Upper lobe of left lung (tissue), 6 donors: ENCODE data around the gene ALPG. TPM values are rescaled to one million over a fixed set of nuclear protein-coding genes. Genes with fewer than 3 reads are reported as not detected.
A peak's percentile ranks its signal among the peaks of the same experiment; 100 is the strongest.

Experiments
- ATAC-seq, 2 donors: fragments of 200-7000 bp; cut with Tn5 transposase; one replicate each; pipeline ENCODE4 v1.9.1; 2022; ENCODE audit warnings: mild to moderate bottlenecking in 2 of 2, moderate library complexity in 2 of 2; ENCODE audit not compliant: low FRiP score in 2 of 2
- DNase-seq, 2 donors: peaks; one replicate each; pipeline ENCODE4 v3.0.0-alpha.2; 2019 to 2020
- H3K27ac ChIP-seq, 4 donors: fragments of 200-600 bp; sonication (generic); one replicate each; pipeline ENCODE4 v1.5.1; 2016 to 2019
- H3K27me3 ChIP-seq, 4 donors: fragments of 200-600 bp; sonication (generic); one replicate each; pipeline ENCODE4 v1.5.1; 2017 to 2019
- H3K36me3 ChIP-seq, 4 donors: fragments of 200-600 bp; sonication (generic); one replicate each; pipeline ENCODE4 v1.5.1; 2016 to 2019
- H3K4me1 ChIP-seq, 4 donors: fragments of 200-600 bp; sonication (generic); one replicate each; pipeline ENCODE4 v1.5.1; 2018 to 2019
- H3K4me3 ChIP-seq, 4 donors: fragments of 200-600 bp; sonication (generic); one replicate each; pipeline ENCODE4 v1.5.1; 2017 to 2019; ENCODE audit warnings: mild to moderate bottlenecking in 2 of 4, moderate library complexity in 1 of 4
- H3K9me3 ChIP-seq, 4 donors: fragments of 200-600 bp; sonication (generic); one replicate each; pipeline ENCODE4 v1.5.1; 2018 to 2019
- EP300 ChIP-seq, 4 donors: sonication (generic); formaldehyde crosslinking; IDR thresholded peaks; one replicate each; pipeline ENCODE4 v1.5.1; 2017; ENCODE audit warnings: antibody characterized with exemption in 4 of 4, control low read depth in 2 of 4
- POLR2A ChIP-seq, 4 donors: fragments of 450-650 bp; IDR thresholded peaks; one replicate each; pipeline ENCODE4 v1.5.1; 2016 to 2017; ENCODE audit warnings: antibody characterized with exemption in 4 of 4, mild to moderate bottlenecking in 2 of 4
- POLR2AphosphoS5 ChIP-seq, 2 donors: sonication (generic); formaldehyde crosslinking; IDR thresholded peaks; one replicate each; pipeline ENCODE4 v1.5.1; 2017; ENCODE audit warnings: antibody characterized with exemption in 2 of 2
- WGBS, 2 donors: methylation state at CpG; one replicate each; pipeline ENCODE4 v1.1.5; 2017 to 2018; 5-methylcytosine and 5-hydroxymethylcytosine counted together
- total RNA-seq, 6 donors: library from RNA; depleted of rRNA in 4 of 6; stranded (reverse); fragments of >200 nt in 4 of 6; gene quantifications; one replicate each; pipeline versions ENCODE4 v1.1.0 to v1.2.1, GENCODE V29; 2016 to 2021
- TF ChIP-seq, protein P1 (sequence below), 6 experiments: fragments of 450-650 bp in 4 of 6; fragments of 200-600 bp in 2 of 6; sonication (generic) in 2 of 6; IDR thresholded peaks; one replicate each; pipeline ENCODE4 v1.5.1; 2016 to 2019; ENCODE audit warnings: antibody characterized with exemption in 6 of 6
- donor health status: DM: no; HTN: no; CAD: no; lungs with moderate emphysema.
- donor health status: DM: no; HTN: yes; CAD: no; lungs with severe emphysema.

The ALPG gene
- total RNA-seq, 6 donors from 2014 or later, result 0.91 to 2.3 (median 1.4) TPM; not detected in 2

DNA sequence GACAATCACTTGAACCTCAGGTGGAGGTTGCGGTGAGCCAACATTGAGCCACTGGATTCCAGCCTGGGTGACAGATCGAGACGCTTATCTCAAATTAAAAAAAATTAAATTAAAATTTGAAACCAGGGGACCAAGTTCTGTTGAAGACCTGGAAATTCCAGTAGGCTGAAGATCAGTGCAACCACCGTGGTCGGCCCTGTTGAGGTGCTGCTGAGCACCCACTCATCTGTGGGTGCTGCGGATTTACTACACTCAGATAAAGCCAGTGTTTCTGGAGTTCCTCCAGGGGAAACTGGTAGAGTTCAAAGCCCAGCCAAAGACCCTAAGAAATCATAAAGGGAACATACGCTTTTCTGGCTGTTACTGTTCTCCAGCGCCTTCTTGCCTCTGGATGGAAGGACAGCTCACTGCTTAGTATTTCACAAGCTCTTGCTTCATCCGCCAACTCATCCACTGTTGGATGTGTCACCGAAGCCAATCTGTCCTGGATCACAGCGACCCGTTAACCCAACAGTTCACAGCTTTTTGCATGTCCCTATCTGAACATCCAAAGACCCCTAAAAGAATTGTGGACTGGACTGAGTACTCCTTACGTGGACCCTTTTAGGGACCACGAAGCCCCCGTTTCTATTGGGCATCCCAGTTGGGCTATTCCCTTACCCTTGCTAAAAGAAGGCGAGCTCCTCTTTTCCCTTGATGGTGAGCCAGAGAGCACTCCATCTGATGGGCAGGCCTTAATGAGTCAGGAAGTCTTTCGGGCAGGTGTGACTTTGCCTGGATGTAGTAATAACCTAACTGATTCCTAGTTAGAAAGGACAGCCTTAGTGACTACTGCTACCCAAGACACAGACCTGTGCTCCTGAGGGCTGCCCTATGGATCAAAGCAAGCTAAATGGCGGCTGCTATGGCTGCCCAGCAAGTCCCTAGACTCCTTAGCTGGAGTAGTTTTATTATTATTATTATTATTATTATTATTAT is 34.1 kb upstream of the ALPG start:
- no peaks in the 10 kb centered on the region for H3K9me3 ChIP-seq
- no peak overlapping the region for H3K27ac ChIP-seq
- no peaks in the 10 kb centered on the region for H3K27me3 ChIP-seq
- TF ChIP-seq POLR2A (IDR thresholded peaks at IDR 0.05), result no peak
- TF ChIP-seq, protein P1, sequence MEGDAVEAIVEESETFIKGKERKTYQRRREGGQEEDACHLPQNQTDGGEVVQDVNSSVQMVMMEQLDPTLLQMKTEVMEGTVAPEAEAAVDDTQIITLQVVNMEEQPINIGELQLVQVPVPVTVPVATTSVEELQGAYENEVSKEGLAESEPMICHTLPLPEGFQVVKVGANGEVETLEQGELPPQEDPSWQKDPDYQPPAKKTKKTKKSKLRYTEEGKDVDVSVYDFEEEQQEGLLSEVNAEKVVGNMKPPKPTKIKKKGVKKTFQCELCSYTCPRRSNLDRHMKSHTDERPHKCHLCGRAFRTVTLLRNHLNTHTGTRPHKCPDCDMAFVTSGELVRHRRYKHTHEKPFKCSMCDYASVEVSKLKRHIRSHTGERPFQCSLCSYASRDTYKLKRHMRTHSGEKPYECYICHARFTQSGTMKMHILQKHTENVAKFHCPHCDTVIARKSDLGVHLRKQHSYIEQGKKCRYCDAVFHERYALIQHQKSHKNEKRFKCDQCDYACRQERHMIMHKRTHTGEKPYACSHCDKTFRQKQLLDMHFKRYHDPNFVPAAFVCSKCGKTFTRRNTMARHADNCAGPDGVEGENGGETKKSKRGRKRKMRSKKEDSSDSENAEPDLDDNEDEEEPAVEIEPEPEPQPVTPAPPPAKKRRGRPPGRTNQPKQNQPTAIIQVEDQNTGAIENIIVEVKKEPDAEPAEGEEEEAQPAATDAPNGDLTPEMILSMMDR (IDR thresholded peaks at IDR 0.05), result no peak
- no peak for TF ChIP-seq EP300 (IDR thresholded peaks at IDR 0.05)
- no peak for TF ChIP-seq POLR2AphosphoS5 (IDR thresholded peaks at IDR 0.05)
- H3K4me3 ChIP-seq, result no peak overlapping the region
- ATAC-seq (no peak), DNase-seq (no peak)
- H3K4me1 ChIP-seq, result no peaks in the 10 kb centered on the region
- no peaks in the 10 kb centered on the region for H3K36me3 ChIP-seq
- WGBS, 2 donors, result 87 to 91% methylated on average over 18 of the region's 18 CpGs

DNA sequence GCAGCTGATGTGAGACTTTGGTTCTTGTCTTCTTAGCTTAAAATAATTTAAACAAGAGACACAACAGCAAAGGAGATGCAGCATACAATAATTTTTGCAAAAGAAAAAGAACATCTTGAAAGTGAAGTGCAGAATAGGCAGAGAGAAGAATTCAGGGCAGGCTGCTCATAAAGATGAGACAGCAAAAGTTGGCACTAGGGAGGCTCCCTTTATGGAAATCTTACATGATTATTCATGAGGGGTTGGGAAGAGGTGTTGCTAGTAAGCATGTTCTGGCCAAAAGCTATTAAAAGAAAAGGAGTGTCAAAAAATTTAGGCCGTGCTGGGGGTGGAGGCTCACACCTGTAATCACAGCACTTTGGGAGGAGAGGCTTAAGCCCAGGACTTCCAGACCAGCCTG is 32.3 kb upstream of the ALPG start:
- no peaks in the 10 kb centered on the region for H3K9me3 ChIP-seq
- WGBS, 2 donors, result 83 to 94% methylated on average over 1 of the region's 1 CpG
- no peak for ATAC-seq
- TF ChIP-seq, protein P1 (IDR thresholded peaks at IDR 0.05), result no peak
- TF ChIP-seq EP300 (IDR thresholded peaks at IDR 0.05) (no peak), POLR2A (IDR thresholded peaks at IDR 0.05) (no peak), POLR2AphosphoS5 (IDR thresholded peaks at IDR 0.05) (no peak)
- no peak overlapping the region for H3K27ac ChIP-seq
- no peaks in the 10 kb centered on the region for H3K36me3 ChIP-seq
- H3K4me1 ChIP-seq, result no peaks in the 10 kb centered on the region
- DNase-seq, result no peak
- H3K27me3 ChIP-seq, result no peaks in the 10 kb centered on the region
- H3K4me3 ChIP-seq, result no peak overlapping the region

DNA sequence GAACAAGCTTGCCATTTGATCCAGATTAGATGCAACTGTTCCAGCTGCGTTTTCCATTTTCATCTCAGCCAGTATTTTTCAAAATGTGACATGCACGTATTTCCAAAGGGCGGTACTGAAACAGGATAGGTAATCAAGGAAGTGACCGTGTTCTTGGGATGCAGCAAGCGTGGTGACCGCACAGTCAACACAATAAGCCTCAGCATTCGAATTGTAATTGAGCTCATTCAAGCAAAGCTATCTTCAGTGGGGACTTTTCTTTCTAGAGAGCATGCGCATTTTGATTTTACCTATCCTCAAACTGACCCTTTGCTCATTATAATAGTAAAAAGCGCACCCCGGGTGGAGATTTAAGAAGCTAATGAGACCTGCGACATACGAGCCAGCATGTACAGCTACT is 31.5 kb upstream of the ALPG start:
- H3K9me3 ChIP-seq, result no peaks in the 10 kb centered on the region
- no peaks in the 10 kb centered on the region for H3K4me1 ChIP-seq
- H3K4me3 ChIP-seq, result no peak overlapping the region
- no peaks in the 10 kb centered on the region for H3K36me3 ChIP-seq
- TF ChIP-seq POLR2AphosphoS5 (IDR thresholded peaks at IDR 0.05), result no peak
- no peak for TF ChIP-seq EP300 (IDR thresholded peaks at IDR 0.05)
- TF ChIP-seq POLR2A (IDR thresholded peaks at IDR 0.05), result no peak
- TF ChIP-seq, protein P1 (IDR thresholded peaks at IDR 0.05), result no peak
- DNase-seq (peak in 1 of 2 donors; percentile 4), ATAC-seq (no peak)
- H3K27me3 ChIP-seq, result no peaks in the 10 kb centered on the region
- 81 to 83% methylated on average over 12 of the region's 12 CpGs for WGBS, 2 donors
- no peak overlapping the region for H3K27ac ChIP-seq

DNA sequence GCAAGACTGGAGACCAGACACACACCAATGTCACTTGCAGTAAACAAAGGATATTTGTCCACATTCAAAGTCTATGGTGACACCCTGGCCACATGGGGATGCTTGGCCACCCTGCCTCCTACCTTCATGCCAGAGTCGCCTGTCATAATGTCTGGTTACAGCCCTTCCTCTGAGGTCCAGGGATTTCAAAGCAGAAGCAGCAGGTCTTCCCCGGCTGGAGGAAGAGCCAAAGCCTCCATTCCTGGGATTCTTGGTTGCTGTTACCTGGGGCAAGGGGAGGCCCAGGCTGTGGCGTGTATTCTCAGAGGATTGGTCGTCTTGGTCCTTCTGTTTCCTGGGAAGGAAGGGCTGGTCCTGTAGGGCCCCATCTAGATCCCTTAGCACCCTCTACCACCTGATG is 30.4 kb upstream of the ALPG start:
- DNase-seq, result no peak
- Histone ChIP-seq H3K4me3 (no peak overlapping the region), H3K27me3 (no peaks in the 10 kb centered on the region), H3K27ac (no peak overlapping the region), H3K36me3 (no peaks in the 10 kb centered on the region), H3K4me1 (no peaks in the 10 kb centered on the region), H3K9me3 (no peaks in the 10 kb centered on the region)
- ATAC-seq, result no peak
- no peak for TF ChIP-seq POLR2AphosphoS5 (IDR thresholded peaks at IDR 0.05)
- TF ChIP-seq EP300 (IDR thresholded peaks at IDR 0.05), result no peak
- TF ChIP-seq, protein P1 (IDR thresholded peaks at IDR 0.05), result no peak
- TF ChIP-seq POLR2A (IDR thresholded peaks at IDR 0.05), result no peak
- WGBS, 2 donors, result 73 to 78% methylated on average over 4 of the region's 4 CpGs
